ENCODE measurements around the gene TRIM54.

Gene TRIM54, protein sequence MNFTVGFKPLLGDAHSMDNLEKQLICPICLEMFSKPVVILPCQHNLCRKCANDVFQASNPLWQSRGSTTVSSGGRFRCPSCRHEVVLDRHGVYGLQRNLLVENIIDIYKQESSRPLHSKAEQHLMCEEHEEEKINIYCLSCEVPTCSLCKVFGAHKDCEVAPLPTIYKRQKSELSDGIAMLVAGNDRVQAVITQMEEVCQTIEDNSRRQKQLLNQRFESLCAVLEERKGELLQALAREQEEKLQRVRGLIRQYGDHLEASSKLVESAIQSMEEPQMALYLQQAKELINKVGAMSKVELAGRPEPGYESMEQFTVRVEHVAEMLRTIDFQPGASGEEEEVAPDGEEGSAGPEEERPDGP

GRCh38 chr2:27281855-27282559 lies at the start of gene TRIM54:
TRIM54 (plus strand) TSS chr2:27282429; CDS start chr2:27282732, 303 bp downstream.
- DNase-seq (ENCODE audit: insufficient read length, low spot score) (no peak), FAIRE-seq (no peak)

GRCh38 chr2:27233341-27233740 lies 48.9 kb upstream of the TRIM54 start:
- DNase-seq (ENCODE audit: insufficient read length, low spot score) (no peak), FAIRE-seq (no peak)

- FAIRE-seq = no peak
- DNase-seq (ENCODE audit: insufficient read length, low spot score) = no peak
Observed at GRCh38 chr2:27236136-27236535, 46.1 kb upstream of the TRIM54 start.

- DNase-seq (ENCODE audit: insufficient read length, low spot score) = no peak
- FAIRE-seq = no peak
Observed at GRCh38 chr2:27236626-27237025, 45.6 kb upstream of the TRIM54 start.

- no peak for DNase-seq (ENCODE audit: insufficient read length, low spot score)
- FAIRE-seq = no peak
Observed at GRCh38 chr2:27237341-27237945, 44.8 kb upstream of the TRIM54 start.

- FAIRE-seq (no peak), DNase-seq (ENCODE audit: insufficient read length, low spot score) (no peak)
Observed at GRCh38 chr2:27238976-27239375, 43.3 kb upstream of the TRIM54 start.

DNA sequence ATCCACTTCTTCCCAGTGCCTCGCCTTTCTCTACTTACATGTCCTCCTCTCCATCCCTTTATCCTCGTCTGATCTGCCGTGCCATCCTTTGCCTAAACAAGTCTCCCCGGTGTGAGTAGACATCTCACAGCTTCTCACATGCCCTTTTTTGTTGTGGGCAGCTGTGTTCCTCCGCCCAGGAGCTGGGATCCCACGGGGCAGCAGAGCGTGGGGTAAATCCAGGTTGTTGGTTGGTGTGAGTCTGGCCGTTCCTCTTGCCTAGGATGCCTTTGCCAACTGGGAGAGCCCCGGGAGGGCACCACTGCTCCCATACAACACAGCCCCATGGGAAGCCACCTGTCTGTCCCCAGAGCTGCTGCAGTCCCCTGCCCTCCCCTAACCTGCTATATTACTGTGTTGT lies 41.8 kb upstream of the TRIM54 start:
- FAIRE-seq = no peak
- no peak for DNase-seq (ENCODE audit: insufficient read length, low spot score)

- no peak for DNase-seq (ENCODE audit: insufficient read length, low spot score)
- FAIRE-seq = no peak
Observed at GRCh38 chr2:27241761-27242613, 40.2 kb upstream of the TRIM54 start.

GRCh38 chr2:27242614-27242951 lies 39.6 kb upstream of the TRIM54 start:
- no peak for DNase-seq (ENCODE audit: insufficient read length, low spot score)

DNA sequence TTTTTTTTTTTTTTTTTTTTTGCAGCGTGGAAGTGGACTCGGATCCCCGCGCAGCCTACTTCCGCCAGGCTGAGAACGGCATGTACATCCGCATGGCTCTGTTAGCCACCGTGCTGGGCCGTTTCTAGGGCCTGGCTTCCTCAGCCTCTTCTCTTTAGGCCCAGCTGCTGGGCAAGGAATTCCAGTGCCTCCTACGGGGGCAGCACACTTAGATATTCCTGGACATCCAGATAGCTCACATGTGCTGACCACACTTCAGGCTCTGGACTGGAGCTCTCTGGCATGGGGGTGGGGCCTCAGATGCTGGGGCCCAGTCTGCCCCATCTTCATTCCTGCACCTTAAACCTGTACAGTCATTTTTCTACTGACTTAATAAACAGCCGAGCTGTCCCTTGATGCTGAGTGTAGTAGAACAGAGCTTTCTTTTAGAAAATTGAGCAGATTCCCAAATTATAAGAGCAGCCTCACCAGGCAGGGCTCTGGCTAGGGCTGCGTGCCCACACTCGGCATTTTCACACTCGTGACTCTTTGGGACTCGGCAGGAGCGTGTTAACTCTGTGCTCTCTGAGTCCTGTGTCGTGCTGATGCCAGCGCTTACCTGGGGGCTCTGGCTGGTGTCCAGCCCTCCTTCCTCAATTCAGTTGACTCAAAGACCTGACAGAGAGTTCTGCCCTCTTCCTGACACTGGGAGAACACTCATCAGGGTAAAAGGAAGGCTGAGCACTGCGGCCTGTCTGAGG lies 38.7 kb upstream of the TRIM54 start:
- no peak for DNase-seq (ENCODE audit: insufficient read length, low spot score)
- no peak for FAIRE-seq

More at GRCh38 chr2:27242614-27242951, 39.6 kb upstream of the TRIM54 start:
- FAIRE-seq = no peak

- FAIRE-seq = no peak
- DNase-seq (ENCODE audit: insufficient read length, low spot score) = no peak
Observed at GRCh38 chr2:27245116-27245515, 37.1 kb upstream of the TRIM54 start.

DNA sequence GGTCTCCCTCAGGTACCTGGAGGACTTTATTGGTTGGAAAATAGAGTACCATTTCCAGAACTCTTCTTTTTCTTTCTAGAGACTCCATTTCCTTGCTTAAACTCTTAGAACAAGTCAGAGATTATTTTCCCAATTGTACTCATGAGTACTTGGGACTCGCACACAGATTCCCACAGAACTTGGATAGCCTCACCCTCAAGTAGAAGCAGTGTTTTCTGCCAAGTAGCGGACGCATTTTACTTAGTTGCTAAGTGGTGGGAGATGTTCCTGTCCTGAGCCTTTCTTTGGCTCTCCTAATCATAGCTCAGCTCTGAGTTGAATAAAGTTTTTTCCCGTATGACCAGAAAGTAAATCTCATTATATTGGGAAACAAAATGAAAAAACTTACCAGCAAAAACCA lies 36.6 kb upstream of the TRIM54 start:
- no peak for FAIRE-seq
- DNase-seq (ENCODE audit: insufficient read length, low spot score) = no peak

- FAIRE-seq (no peak), DNase-seq (ENCODE audit: insufficient read length, low spot score) (no peak)
Observed at GRCh38 chr2:27247893-27248292, 34.3 kb upstream of the TRIM54 start.

GRCh38 chr2:27249159-27249890 lies 32.9 kb upstream of the TRIM54 start:
- DNase-seq (ENCODE audit: insufficient read length, low spot score) (no peak), FAIRE-seq (no peak)

DNA sequence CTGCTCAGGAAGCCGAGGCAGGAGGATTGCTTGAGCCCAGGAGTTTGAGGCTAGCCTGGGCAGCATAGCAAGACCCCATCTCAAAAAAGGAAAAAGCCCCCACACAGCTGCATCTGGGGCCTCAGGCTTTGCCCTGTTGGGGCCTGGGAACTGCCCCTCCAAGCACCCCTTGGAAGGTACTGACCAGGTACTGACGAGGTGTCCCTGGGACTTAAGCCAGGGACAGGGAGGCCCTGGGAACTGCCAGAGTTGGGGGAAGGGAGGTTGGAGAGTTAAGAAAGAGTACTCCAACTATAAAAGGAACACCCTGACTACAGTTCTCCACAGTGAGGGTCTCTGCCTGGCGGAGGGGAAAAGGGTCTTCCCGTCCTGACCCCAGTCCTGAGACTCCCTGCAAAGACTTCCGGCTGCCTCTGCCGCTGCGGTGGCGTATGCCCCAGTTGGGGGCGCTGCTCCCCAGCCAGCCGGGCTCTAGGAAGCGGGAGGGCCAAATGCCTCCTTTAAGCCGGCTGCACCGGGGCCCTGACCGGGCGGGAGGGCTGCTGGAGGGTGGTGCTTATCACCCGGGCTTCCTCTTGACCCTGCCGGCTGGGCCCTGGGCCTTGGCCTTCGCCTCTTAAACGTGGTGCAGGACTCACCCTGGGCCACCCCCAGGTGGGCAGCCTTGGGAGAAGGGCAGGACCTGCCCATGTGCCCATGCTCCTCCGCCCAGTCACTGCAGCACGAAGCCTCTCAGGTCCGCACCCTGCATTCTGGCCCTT lies 32.2 kb upstream of the TRIM54 start:
- DNase-seq (ENCODE audit: insufficient read length, low spot score) (peak; percentile 62), FAIRE-seq (no peak)

DNA sequence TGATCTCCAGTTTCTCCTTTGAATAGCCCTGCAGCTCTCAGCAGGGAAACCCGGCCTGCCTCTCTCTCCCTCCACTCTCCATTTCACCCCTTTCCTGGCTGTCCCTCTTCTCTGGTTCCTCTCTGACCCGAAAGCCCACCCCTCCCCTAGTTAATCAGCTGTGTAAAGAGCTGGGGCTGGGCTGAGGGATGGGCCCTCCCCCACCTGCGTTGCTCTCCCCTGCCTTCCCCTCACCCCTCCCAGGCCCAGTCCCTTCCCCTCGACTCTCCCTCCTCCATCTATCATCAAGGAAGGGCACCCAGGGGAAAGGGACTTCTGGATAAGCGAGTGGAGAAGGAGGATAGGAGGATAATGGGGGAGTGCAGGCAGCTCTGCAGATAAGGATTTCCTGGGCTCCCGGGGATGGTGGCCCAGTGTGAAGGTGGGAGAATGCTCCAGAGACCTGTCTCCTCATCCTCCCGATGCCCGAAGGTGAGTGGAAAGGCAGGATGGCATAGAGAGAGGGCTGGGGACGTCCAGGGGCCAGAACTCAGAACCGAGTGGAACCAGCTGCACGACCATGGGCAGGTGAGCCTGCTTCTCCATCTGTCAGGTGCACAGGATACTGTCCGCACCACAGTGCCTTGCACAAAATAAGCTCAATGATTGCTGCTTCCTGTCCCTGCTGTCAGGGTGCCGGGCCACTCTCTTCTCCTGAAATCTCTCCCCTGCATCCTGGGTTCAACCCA lies 31.4 kb upstream of the TRIM54 start:
- no peak for DNase-seq (ENCODE audit: insufficient read length, low spot score)
- FAIRE-seq = no peak

DNA sequence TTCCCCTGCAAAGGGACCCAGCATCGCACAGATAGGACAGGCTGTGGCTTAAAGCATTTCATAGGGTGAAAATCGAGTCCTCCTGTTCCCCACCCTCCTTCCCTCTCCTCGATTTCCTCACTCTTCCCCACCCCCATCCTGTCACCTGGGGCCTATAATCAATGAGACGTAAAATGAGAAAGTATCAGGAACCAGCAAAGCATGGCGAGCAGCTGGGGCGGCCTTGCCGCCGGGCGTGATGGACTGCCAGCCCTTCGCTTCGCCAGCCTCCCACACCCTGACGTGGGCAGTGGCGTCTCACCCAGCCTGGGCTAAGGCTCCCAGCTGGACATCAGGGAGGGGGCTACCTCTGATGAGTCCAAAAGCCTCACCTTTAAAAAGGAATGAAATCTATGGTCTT lies 30.5 kb upstream of the TRIM54 start:
- FAIRE-seq (no peak), DNase-seq (ENCODE audit: insufficient read length, low spot score) (no peak)

DNA sequence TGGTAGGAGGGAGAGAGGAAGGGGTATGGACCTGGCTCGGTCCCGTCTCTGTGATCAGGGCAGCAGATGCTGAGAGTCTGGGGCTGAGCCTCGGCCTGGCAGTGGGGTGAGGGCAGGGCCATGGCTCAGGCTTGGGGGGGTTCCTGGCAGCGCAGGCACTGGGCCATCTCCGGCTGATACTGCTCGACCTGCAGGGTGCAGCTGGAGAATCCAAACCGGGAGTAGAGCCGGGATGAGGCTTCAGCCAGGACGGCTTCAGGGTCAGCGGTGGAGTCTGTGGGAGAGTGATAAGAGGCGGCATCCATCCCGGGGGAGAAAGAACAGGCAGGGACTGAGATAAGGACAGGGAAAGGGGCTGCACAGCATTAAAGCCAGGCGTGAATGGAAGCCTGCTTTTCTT lies 27.0 kb upstream of the TRIM54 start:
- no peak for DNase-seq (ENCODE audit: insufficient read length, low spot score)
- FAIRE-seq = no peak
